Lower lobe of right lung (tissue), 2 donors: ENCODE data around the gene DUSP7. TPM values are rescaled to one million over a fixed set of nuclear protein-coding genes. Genes with fewer than 3 reads are reported as not detected.

Source experiments
- ATAC-seq, 2 donors: fragments of 200-7000 bp; cut with Tn5 transposase; one replicate each; pipeline ENCODE4 v1.9.1; 2020 to 2022; ENCODE audit warnings: mild to moderate bottlenecking in 2 of 2, moderate library complexity in 2 of 2
- DNase-seq: peaks from one replicate; pipeline ENCODE4 v3.0.0-alpha.2; 2020
- H3K27ac ChIP-seq: fragments of 200-600 bp; one replicate; pipeline ENCODE4 v1.8.0; 2022
- H3K27me3 ChIP-seq: fragments of 200-600 bp; one replicate; pipeline ENCODE4 v1.8.0; 2022; ENCODE audit warnings: low read depth
- H3K36me3 ChIP-seq: fragments of 200-600 bp; one replicate; pipeline ENCODE4 v1.8.0; 2022; ENCODE audit warnings: mild to moderate bottlenecking
- H3K4me1 ChIP-seq: fragments of 200-600 bp; one replicate; pipeline ENCODE4 v1.8.0; 2022
- H3K4me3 ChIP-seq: fragments of 200-600 bp; one replicate; pipeline ENCODE4 v1.8.0; 2022; ENCODE audit warnings: mild to moderate bottlenecking
- H3K9me3 ChIP-seq: fragments of 200-600 bp; one replicate; pipeline ENCODE4 v1.8.0; 2022
- intact Hi-C: fragments of 100-400 bp; cut with DNase I; formaldehyde crosslinking; loops from one replicate; pipeline ENCODE4 v1.11.0; 2022
- total RNA-seq: library from RNA; stranded (reverse); fragmentation: NEBNext Ultra II Directional; extraction: Animal tissue kit (Norgen Biotek cat#: 25700); gene quantifications from one replicate; pipeline ENCODE4 v1.2.1, GENCODE V29; 2021
- TF ChIP-seq, protein P1 (sequence below): fragments of 200-600 bp; IDR thresholded peaks from one replicate; pipeline ENCODE4 v1.8.0; 2022; ENCODE audit warnings: antibody characterized with exemption, mild to moderate bottlenecking
- donor health status: DM: no; HTN: yes; CAD: no; lungs with severe emphysema.

DUSP7 gene
- total RNA-seq, 1 donor from 2014 or later, result 28.8 TPM

DNA sequence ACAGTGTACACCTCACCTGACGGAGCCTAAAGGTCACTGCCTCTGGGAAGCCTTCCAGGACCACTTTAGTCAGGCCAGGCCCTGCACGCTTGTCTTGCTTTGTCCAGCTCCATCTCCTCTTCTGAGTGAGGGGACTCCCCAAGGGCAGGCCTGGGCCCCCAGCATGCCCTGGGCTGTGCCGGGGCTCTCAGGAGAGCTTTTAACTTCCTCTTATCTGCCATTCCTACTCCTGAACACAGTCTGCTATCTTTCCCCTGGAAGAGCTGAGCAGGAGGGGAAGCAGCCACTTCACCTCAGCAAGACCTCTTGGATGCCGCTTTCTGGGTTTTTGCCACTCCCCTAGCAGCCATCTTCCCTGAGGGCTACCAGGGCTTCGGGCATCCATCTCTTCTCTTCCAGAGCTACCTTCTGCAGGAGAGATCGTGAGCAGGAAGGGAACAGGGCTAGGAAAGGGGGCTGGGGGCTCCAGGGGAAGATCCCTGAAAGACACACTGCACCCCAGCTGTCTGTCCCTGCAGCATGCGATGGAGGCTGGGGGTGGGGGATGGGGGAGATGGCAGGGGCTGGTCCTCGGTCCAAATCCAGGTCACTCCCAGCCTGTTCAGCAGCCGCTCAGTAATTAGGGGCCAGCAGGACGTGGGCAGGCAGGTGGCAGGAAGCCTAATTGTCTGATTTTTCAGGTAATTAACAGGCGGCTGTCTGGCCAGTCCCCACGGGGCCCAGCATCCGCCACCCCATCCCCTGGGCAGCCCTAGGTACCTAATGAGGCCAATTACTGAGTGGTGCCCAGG is 40.7 kb downstream of the DUSP7 start:
- TF ChIP-seq, protein P1, sequence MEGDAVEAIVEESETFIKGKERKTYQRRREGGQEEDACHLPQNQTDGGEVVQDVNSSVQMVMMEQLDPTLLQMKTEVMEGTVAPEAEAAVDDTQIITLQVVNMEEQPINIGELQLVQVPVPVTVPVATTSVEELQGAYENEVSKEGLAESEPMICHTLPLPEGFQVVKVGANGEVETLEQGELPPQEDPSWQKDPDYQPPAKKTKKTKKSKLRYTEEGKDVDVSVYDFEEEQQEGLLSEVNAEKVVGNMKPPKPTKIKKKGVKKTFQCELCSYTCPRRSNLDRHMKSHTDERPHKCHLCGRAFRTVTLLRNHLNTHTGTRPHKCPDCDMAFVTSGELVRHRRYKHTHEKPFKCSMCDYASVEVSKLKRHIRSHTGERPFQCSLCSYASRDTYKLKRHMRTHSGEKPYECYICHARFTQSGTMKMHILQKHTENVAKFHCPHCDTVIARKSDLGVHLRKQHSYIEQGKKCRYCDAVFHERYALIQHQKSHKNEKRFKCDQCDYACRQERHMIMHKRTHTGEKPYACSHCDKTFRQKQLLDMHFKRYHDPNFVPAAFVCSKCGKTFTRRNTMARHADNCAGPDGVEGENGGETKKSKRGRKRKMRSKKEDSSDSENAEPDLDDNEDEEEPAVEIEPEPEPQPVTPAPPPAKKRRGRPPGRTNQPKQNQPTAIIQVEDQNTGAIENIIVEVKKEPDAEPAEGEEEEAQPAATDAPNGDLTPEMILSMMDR, result no peak
- no peak for DNase-seq
- H3K27me3 ChIP-seq, result no peaks in the 10 kb centered on the region

DNA sequence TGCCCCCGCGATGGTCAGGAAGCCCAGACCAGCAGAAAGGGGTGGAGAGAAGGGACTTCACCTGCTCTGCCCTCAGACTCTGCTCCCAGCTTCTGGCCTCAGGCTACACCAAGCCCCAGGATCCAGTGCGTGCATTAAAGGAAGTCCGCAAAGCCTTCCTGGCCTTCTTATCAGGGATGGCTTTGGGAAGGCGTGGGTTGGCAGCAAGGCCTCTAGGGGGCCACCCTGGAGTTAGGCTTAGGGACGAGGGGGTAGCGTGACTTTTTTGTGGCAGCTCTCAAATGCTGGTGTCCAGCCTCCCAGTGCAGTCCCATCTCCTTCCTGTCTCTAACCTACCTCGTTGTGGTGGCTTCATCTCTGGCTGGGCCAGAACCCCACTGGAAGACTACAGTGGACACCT is 41.8 kb downstream of the DUSP7 start:
- Histone ChIP-seq H3K36me3 (no peaks in the 10 kb centered on the region), H3K4me3 (no peak overlapping the region), H3K4me1 (peaks cover 12% of the 10 kb centered on the region), H3K9me3 (no peaks in the 10 kb centered on the region), H3K27me3 (no peaks in the 10 kb centered on the region), H3K27ac (no peak overlapping the region)
- intact Hi-C loops, result loop anchor here (10.0 kb wide), 1 partner anchor 110 kb away; no protein-coding TSS in a partner anchor
- DNase-seq (no peak), ATAC-seq (no peak)
- TF ChIP-seq, protein P1, result peak; percentile 28

More for the DNA sequence above, 40.7 kb downstream of the DUSP7 start:
- Histone ChIP-seq H3K4me1 (peaks cover 12% of the 10 kb centered on the region), H3K4me3 (no peak overlapping the region), H3K27ac (no peak overlapping the region), H3K9me3 (no peaks in the 10 kb centered on the region), H3K36me3 (no peaks in the 10 kb centered on the region)
- ATAC-seq, result no peak
- intact Hi-C loops, result loop anchor here (10.0 kb wide), 1 partner anchor 109 kb away; no protein-coding TSS in a partner anchor

DNA sequence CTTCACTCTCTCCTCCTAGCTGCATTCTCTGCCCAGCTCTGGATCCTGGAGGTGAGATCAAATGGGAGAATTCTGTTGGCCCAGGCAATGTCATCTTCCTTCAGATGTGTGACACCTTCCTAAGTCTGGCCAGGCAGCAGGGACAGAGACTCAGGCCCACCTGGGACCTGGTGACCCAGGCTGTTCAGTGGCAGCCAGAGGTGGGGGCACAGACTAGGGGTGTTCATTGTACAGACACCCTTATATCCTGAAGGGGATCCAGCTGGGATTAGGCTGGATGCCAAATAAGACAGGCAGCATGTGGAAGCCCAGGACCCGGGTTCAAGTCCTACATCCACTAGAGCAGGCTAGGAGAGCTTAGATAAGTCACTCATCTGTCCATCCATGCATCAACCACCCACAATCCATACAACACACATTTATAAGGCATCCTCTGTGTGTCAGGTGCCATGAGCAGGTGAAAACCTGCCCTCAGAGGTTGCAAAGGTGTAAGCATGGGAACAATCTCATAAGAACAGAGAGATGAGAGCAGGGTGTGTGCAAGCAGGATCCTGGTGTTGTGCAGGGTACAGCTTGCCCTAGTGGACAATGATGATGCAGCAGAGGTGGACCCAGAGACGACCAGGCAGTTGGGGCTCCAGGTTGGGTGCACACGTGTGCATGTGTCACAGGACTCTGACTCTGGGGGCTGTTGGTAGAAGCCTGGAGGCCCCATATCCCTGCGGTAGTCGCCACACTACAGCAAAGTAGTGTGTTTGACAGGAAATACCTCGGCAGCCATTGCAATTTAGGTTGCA is 42.4 kb downstream of the DUSP7 start:
- intact Hi-C loops, result loop anchor here (10.0 kb wide), 1 partner anchor 111 kb away; no protein-coding TSS in a partner anchor
- Histone ChIP-seq H3K27me3 (no peaks in the 10 kb centered on the region), H3K4me1 (peaks cover 12% of the 10 kb centered on the region), H3K4me3 (no peak overlapping the region), H3K9me3 (no peaks in the 10 kb centered on the region), H3K27ac (no peak overlapping the region), H3K36me3 (no peaks in the 10 kb centered on the region)
- DNase-seq (no peak), ATAC-seq (no peak)
- TF ChIP-seq, protein P1, result no peak

DNA sequence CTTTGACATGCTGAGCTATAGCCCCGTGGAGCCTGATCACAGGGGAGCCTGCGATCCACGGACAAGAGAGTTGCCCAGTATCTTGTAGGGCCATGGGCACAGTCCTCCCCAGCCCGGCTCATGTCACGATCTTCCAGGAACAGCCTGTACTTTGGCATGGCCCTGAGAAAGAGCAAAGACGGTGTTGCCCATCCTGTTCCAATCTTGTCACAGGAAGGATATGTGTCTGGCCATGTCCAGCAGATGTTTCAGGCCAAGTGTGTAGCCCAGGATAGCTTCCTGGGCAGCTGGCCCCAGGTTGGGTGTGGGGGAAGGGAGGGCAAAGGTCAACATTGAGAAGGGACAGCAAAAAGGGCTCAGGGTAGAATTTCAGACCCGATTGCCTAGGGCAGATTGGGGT is 43.7 kb downstream of the DUSP7 start:
- H3K4me1 ChIP-seq, result peaks cover 12% of the 10 kb centered on the region
- intact Hi-C loops, result loop anchor here (10.0 kb wide), 1 partner anchor 112 kb away; no protein-coding TSS in a partner anchor
- ATAC-seq (peak; percentile 7 to 22), DNase-seq (no peak)
- peak overlapping the region; percentile 58 for H3K27ac ChIP-seq
- H3K9me3 ChIP-seq, result no peaks in the 10 kb centered on the region
- TF ChIP-seq, protein P1, result no peak
- H3K36me3 ChIP-seq, result no peaks in the 10 kb centered on the region
- no peak overlapping the region for H3K4me3 ChIP-seq
- H3K27me3 ChIP-seq, result no peaks in the 10 kb centered on the region

DNA sequence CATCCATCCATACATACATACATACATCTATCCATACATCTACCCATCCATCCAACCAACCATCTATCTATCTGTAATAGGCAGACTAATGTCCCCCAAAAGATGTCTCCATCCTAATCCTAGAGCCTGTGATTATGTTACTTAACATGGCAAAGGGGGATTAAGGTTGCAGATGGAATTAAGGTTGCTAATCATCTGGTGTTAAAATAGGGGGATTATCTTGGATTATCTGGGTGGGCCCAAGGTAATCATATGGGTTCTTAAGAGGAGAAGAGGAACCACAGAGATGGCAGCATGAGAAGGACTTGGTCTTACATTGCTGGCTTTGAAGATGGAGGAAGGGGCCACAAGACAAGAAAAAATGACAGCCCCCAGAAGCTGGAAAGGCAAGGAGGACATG is 45.9 kb downstream of the DUSP7 start:
- TF ChIP-seq, protein P1, result no peak
- no peak overlapping the region for H3K4me3 ChIP-seq
- H3K36me3 ChIP-seq, result no peaks in the 10 kb centered on the region
- intact Hi-C loops, result loop anchor here (10.0 kb wide), 1 partner anchor 114 kb away; no protein-coding TSS in a partner anchor
- DNase-seq (no peak), ATAC-seq (no peak)
- no peaks in the 10 kb centered on the region for H3K27me3 ChIP-seq
- peaks cover 24% of the 10 kb centered on the region for H3K4me1 ChIP-seq
- no peaks in the 10 kb centered on the region for H3K9me3 ChIP-seq
- no peak overlapping the region for H3K27ac ChIP-seq
